Measurements from ENCODE around the gene IL18R1. TPM values are rescaled to one million over a fixed set of nuclear protein-coding genes. Genes with fewer than 3 reads are reported as not detected.
A peak's percentile ranks its signal among the peaks of the same experiment; 100 is the strongest.

The IL18R1 gene
- total and polyA plus RNA-seq, 2 experiments from 2014 or later, result 0.04 to 0.12 TPM

DNA sequence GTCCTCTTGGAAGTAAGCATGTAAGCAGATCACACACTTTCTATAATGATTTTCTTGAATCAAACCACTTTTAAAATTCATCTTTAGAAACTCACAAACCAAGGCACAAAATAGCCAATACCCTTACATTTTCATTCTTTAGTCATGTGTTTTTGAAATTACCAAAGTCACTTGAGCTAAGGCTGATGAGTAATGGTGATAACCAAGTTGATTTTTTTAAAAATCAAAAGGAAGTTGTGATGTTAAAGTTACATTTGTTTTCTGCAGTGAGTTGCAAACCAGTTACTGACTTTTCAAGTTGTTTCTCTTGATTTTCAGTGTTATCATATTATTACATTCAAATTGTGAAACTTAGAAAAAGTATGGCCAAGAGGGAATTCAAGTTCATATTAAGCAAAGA lies 45.9 kb downstream of the IL18R1 start:
- no peak overlapping the region for H3K27ac ChIP-seq
- no peaks in the 10 kb centered on the region for H3K9me3 ChIP-seq (ENCODE audit: low read depth)
- TF ChIP-seq, protein P1, sequence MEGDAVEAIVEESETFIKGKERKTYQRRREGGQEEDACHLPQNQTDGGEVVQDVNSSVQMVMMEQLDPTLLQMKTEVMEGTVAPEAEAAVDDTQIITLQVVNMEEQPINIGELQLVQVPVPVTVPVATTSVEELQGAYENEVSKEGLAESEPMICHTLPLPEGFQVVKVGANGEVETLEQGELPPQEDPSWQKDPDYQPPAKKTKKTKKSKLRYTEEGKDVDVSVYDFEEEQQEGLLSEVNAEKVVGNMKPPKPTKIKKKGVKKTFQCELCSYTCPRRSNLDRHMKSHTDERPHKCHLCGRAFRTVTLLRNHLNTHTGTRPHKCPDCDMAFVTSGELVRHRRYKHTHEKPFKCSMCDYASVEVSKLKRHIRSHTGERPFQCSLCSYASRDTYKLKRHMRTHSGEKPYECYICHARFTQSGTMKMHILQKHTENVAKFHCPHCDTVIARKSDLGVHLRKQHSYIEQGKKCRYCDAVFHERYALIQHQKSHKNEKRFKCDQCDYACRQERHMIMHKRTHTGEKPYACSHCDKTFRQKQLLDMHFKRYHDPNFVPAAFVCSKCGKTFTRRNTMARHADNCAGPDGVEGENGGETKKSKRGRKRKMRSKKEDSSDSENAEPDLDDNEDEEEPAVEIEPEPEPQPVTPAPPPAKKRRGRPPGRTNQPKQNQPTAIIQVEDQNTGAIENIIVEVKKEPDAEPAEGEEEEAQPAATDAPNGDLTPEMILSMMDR (IDR thresholded peaks at IDR 0.05; ENCODE audit: low read depth, low read length), result no peak
- H3K27me3 ChIP-seq, result no peaks in the 10 kb centered on the region
- H3K4me3 ChIP-seq, result no peak overlapping the region
- H3K4me1 ChIP-seq (ENCODE audit: low read depth), result peaks cover 5% of the 10 kb centered on the region
- no peaks in the 10 kb centered on the region for H3K36me3 ChIP-seq
- DNase-seq (ENCODE audit: low read depth in 1 of 2, low spot score in 1 of 2), result peak in 1 of 2 donors; percentile 11

DNA sequence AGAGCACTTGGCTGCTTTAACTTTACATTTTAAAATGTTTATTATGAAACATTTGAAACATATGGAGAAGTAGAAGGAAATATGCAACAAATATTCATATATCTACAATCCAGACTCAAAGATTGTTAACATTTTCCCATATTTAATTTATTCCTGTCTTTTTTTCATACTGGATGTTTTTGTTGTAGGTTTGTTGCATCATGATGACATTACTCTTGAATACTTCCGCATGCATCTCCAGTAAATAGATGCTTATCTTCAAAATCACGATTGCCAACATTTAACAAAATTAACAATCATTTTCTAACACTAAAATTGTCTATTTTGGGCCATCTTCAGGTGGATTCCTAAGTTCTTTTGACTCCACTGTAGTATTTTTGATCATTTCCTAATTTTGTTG lies 46.3 kb downstream of the IL18R1 start:
- TF ChIP-seq, protein P1 (IDR thresholded peaks at IDR 0.05; ENCODE audit: low read depth, low read length), result no peak
- Histone ChIP-seq H3K4me1 (ENCODE audit: low read depth) (peaks cover 5% of the 10 kb centered on the region), H3K4me3 (no peak overlapping the region), H3K27ac (no peak overlapping the region), H3K36me3 (no peaks in the 10 kb centered on the region), H3K27me3 (no peaks in the 10 kb centered on the region), H3K9me3 (ENCODE audit: low read depth) (no peaks in the 10 kb centered on the region)
- no peak for DNase-seq (ENCODE audit: low read depth in 1 of 2, low spot score in 1 of 2)

DNA sequence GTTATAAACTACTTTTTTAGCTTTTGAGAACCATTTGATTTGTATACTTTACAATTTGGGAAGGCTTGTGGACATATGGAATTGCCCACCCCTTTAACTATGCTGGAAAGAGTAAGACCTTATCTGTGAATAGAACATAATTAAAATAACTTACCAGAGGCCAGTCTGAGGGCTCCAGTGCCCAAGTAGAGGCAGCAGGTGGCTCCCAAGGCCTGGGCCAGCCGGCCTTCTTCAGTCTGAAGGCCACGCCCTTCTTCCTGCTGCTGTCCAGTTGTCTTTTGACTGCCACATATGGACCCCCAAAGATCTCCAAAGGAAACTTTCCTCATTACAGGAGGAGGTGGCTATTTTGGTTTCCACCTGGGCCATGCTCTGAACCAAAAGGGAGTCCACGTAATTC lies 55.4 kb downstream of the IL18R1 start:
- no peak for DNase-seq (ENCODE audit: low read depth in 1 of 2, low spot score in 1 of 2)
- TF ChIP-seq, protein P1 (IDR thresholded peaks at IDR 0.05; ENCODE audit: low read depth, low read length), result no peak
- no peak overlapping the region for H3K27ac ChIP-seq

DNA sequence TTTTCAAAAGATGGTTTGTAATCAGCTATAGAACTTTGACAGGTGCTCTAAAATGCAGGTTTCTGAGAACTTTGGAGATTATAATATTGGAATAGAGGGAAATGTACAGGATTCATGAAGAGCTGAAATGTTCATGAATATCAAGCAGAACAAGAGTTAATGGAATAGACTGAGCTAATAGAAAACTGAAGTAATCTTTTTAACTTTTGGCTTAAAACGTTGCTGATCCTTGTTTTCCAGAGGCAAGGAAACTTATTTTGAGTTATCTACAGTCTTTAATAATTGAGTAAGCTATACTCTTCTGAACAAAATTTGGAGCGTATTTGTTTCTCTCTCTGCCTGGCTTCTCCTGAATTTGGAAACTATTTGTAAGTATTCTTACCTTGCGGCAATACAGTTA lies 56.6 kb downstream of the IL18R1 start:
- Histone ChIP-seq H3K27ac (no peak overlapping the region), H3K36me3 (no peaks in the 10 kb centered on the region), H3K27me3 (no peaks in the 10 kb centered on the region), H3K4me3 (no peak overlapping the region), H3K9me3 (ENCODE audit: low read depth) (no peaks in the 10 kb centered on the region), H3K4me1 (ENCODE audit: low read depth) (no peaks in the 10 kb centered on the region)
- DNase-seq (ENCODE audit: low read depth in 1 of 2, low spot score in 1 of 2), result no peak
- TF ChIP-seq, protein P1 (IDR thresholded peaks at IDR 0.05; ENCODE audit: low read depth, low read length), result no peak

More for the DNA sequence above, 55.4 kb downstream of the IL18R1 start:
- Histone ChIP-seq H3K4me3 (no peak overlapping the region), H3K27me3 (no peaks in the 10 kb centered on the region), H3K36me3 (no peaks in the 10 kb centered on the region), H3K9me3 (ENCODE audit: low read depth) (no peaks in the 10 kb centered on the region), H3K4me1 (ENCODE audit: low read depth) (no peaks in the 10 kb centered on the region)

DNA sequence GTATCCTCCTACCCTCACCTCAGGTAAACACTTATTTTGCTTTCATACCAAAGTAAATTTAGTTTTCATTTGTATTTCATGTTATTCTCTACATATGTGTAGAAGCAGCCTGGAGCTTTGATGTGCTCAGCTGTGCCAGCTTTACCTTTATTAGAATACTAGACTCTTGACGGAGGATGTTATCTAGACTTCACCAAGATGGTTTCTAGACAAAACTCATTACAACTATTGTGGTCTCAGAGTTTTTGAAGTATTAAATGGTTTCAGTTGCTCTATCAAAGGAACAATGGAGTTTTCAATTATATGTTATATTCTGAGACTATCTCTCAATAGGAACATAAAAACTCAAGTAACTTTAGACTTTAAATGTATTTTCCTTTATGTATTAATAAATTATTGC lies 62.4 kb downstream of the IL18R1 start:
- Histone ChIP-seq H3K27ac (no peak overlapping the region), H3K27me3 (no peaks in the 10 kb centered on the region), H3K4me3 (no peak overlapping the region), H3K36me3 (no peaks in the 10 kb centered on the region), H3K4me1 (ENCODE audit: low read depth) (no peaks in the 10 kb centered on the region), H3K9me3 (ENCODE audit: low read depth) (no peaks in the 10 kb centered on the region)
- DNase-seq (ENCODE audit: low read depth in 1 of 2, low spot score in 1 of 2), result no peak
- TF ChIP-seq, protein P1 (IDR thresholded peaks at IDR 0.05; ENCODE audit: low read depth, low read length), result no peak

Data from cardiac muscle cell (in vitro differentiated cells and primary cell).